CD1c-positive myeloid dendritic cell (primary cell): ENCODE results near the gene HEMK1.

Experiments
- DNase-seq: peaks from one replicate; pipeline ENCODE4 v3.0.0-alpha.2; 2016; ENCODE audit errors: extremely low spot score

HEMK1 gene

GRCh38 chr3:50635066-50635465, 65.7 kb downstream of the HEMK1 start:
- no peak for DNase-seq

- DNase-seq = no peak
Observed at GRCh38 chr3:50637011-50637410, 67.7 kb downstream of the HEMK1 start.

DNA sequence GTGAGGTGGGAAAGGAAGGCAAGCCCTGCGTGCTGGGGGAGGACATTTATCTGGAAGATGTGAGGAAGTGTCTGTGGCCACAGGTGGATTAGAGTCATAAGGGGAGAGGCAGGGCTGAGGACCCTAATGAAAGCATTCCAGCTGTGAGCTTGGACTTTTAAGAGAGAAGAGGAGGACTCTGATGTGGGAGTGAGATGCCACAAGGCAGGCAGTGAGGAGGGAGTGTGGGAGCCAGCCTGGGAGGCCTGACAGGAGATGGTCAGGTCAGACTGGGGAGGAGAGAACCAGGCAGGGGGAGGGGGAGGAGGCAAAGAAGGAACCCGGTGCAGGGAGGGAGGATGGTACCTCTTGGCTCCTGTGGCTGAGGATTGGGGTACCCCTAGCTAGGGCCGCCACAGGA, 68.6 kb downstream of the HEMK1 start:
- DNase-seq = no peak

GRCh38 chr3:50639055-50639494, 69.8 kb downstream of the HEMK1 start:
- no peak for DNase-seq

GRCh38 chr3:50642382-50642781, 73.1 kb downstream of the HEMK1 start:
- no peak for DNase-seq

DNA sequence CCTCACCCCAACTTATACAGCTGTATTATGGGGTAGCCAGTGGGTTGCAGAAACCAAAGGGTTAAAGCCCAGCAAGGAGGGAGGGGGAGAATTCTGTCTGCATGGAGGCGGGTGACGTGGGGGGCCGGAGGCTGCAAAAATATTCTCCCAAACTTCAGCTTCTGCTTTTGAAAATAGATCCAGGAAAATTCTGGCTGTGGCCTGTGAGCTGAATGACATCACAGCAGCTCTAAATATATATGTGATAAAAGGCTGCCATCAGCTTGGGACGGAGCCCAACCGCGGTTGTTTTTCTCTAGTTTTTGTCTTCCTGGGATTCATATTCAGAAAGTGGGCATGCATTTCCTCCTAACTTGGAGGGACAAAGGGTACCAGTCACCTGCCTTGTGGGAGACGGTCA, 75.2 kb downstream of the HEMK1 start:
- no peak for DNase-seq

- no peak for DNase-seq
Observed at GRCh38 chr3:50645378-50645777, 76.1 kb downstream of the HEMK1 start.
